H9 (cell line): Measurements from ENCODE around the gene RASSF5. TPM values are rescaled to one million over a fixed set of nuclear protein-coding genes. Genes with fewer than 3 reads are reported as not detected.

Source experiments
- DNase-seq: peaks from one replicate; pipeline ENCODE4 v3.0.0-alpha.2; 2017
- H2AFZ ChIP-seq: one replicate; pipeline ENCODE4 v1.6.1; 2013; ENCODE audit warnings: mild to moderate bottlenecking, low read length, control low read depth, moderate library complexity
- H2AK5ac ChIP-seq: 2 replicates; pipeline ENCODE4 v1.6.1; 2013; ENCODE audit warnings: low read length, control low read depth, mixed read lengths; ENCODE audit not compliant: insufficient read length
- H2BK120ac ChIP-seq: one replicate; pipeline ENCODE4 v1.6.1; 2013; ENCODE audit warnings: low read depth, mild to moderate bottlenecking, low read length, control low read depth, inconsistent platforms; ENCODE audit not compliant: poor library complexity, severe bottlenecking
- H2BK12ac ChIP-seq: 2 replicates; pipeline ENCODE4 v1.6.1; 2013; ENCODE audit warnings: low read length, control low read depth, mixed read lengths, low read depth; ENCODE audit not compliant: insufficient read length
- H2BK15ac ChIP-seq: 2 replicates; pipeline ENCODE4 v1.6.1; 2013; ENCODE audit warnings: low read depth, low read length, control low read depth
- H2BK20ac ChIP-seq: one replicate; pipeline ENCODE4 v1.6.1; 2013; ENCODE audit warnings: low read depth, mild to moderate bottlenecking, low read length, control low read depth, inconsistent platforms; ENCODE audit not compliant: poor library complexity, severe bottlenecking
- H2BK5ac ChIP-seq: 2 replicates; pipeline ENCODE4 v1.6.1; 2013; ENCODE audit warnings: low read length, control low read depth, mixed read lengths; ENCODE audit not compliant: insufficient read length
- H3K14ac ChIP-seq: 2 replicates; pipeline ENCODE4 v1.6.1; 2013; ENCODE audit warnings: low read length, control low read depth; ENCODE audit not compliant: insufficient read depth
- H3K18ac ChIP-seq: 2 replicates; pipeline ENCODE4 v1.6.1; 2013; ENCODE audit warnings: low read depth, mild to moderate bottlenecking, mixed read lengths, low read length, control low read depth; ENCODE audit not compliant: insufficient read length
- H3K23ac ChIP-seq: 2 replicates; pipeline ENCODE4 v1.6.1; 2013; ENCODE audit warnings: low read length, control low read depth, mixed read lengths, low read depth; ENCODE audit not compliant: insufficient read length
- H3K23me2 ChIP-seq: 2 replicates; pipeline ENCODE4 v1.6.1; 2013; ENCODE audit warnings: low read depth, mild to moderate bottlenecking, mixed read lengths, low read length, control low read depth; ENCODE audit not compliant: insufficient read length, poor library complexity, severe bottlenecking
- H3K27ac ChIP-seq: 2 replicates; pipeline ENCODE4 v1.5.1; 2013; ENCODE audit warnings: low read length, control low read depth, mixed read lengths, low read depth; ENCODE audit not compliant: insufficient read length
- H3K27me3 ChIP-seq: 2 replicates; pipeline ENCODE4 v1.6.1; 2013; ENCODE audit warnings: low read length, control low read depth, inconsistent platforms; ENCODE audit not compliant: insufficient read depth
- H3K4ac ChIP-seq: 2 replicates; pipeline ENCODE4 v1.6.1; 2013; ENCODE audit warnings: low read depth, mild to moderate bottlenecking, control low read depth, inconsistent platforms, low read length, moderate library complexity
- H3K4me1 ChIP-seq: 2 replicates; pipeline ENCODE4 v1.6.1; 2013; ENCODE audit warnings: low read length, control low read depth, inconsistent platforms; ENCODE audit not compliant: insufficient read depth
- H3K4me2 ChIP-seq: 2 replicates; pipeline ENCODE4 v1.6.1; 2013; ENCODE audit warnings: low read length, control low read depth, mixed read lengths; ENCODE audit not compliant: insufficient read length, insufficient read depth
- H3K56ac ChIP-seq: 2 replicates; pipeline ENCODE4 v1.6.1; 2013; ENCODE audit warnings: low read depth, mild to moderate bottlenecking, mixed read lengths, low read length, control low read depth; ENCODE audit not compliant: insufficient read length
- H3K79me1 ChIP-seq: 2 replicates; pipeline ENCODE4 v1.6.1; 2013; ENCODE audit warnings: low read depth, mild to moderate bottlenecking, moderate library complexity, low read length, control low read depth, inconsistent platforms; ENCODE audit not compliant: insufficient read depth, poor library complexity, severe bottlenecking
- H3K79me2 ChIP-seq: 2 replicates; pipeline ENCODE4 v1.6.1; 2013; ENCODE audit warnings: low read length, control low read depth, inconsistent platforms; ENCODE audit not compliant: insufficient read depth
- H3K9ac ChIP-seq: 2 replicates; pipeline ENCODE4 v1.6.1; 2013; ENCODE audit warnings: low read length, control low read depth, mixed read lengths; ENCODE audit not compliant: insufficient read length; ENCODE audit errors: extremely low read depth
- H3K9me3 ChIP-seq: one replicate; pipeline ENCODE4 v1.6.1; 2013; ENCODE audit warnings: low read depth, low read length, inconsistent platforms; ENCODE audit not compliant: control insufficient read depth
- H3T11ph ChIP-seq: one replicate; pipeline ENCODE4 v1.6.1; 2013; ENCODE audit warnings: mild to moderate bottlenecking, low read length, control low read depth, inconsistent platforms
- H4K20me1 ChIP-seq: one replicate; pipeline ENCODE4 v1.6.1; 2013; ENCODE audit not compliant: control insufficient read depth, insufficient read length, insufficient read depth
- H4K5ac ChIP-seq: 2 replicates; pipeline ENCODE4 v1.6.1; 2013; ENCODE audit warnings: low read depth, mild to moderate bottlenecking, mixed read lengths, low read length, control low read depth; ENCODE audit not compliant: insufficient read length
- H4K8ac ChIP-seq: replicated peaks from 2 replicates; pipeline ENCODE4 v1.6.1; 2013; ENCODE audit warnings: low read length, control low read depth, mixed read lengths, low read depth; ENCODE audit not compliant: insufficient read length
- H4K91ac ChIP-seq: 2 replicates; pipeline ENCODE4 v1.6.1; 2013; ENCODE audit warnings: low read depth, mild to moderate bottlenecking, moderate library complexity, mixed read lengths, low read length, control low read depth; ENCODE audit not compliant: insufficient read length
- H3K27ac Mint-ChIP-seq, 3 experiments: 2 replicates in 2 of 3; 3 replicates in 1 of 3; pipeline ENCODE4 v1.8.0; 2020 to 2021; ENCODE audit warnings: mixed read lengths in 3 of 3, mild to moderate bottlenecking in 1 of 3, moderate library complexity in 1 of 3
- H3K27me3 Mint-ChIP-seq: 2 replicates; pipeline ENCODE4 v1.8.0; 2021; ENCODE audit warnings: low read depth, mild to moderate bottlenecking, moderate library complexity, mixed read lengths
- H3K36me3 Mint-ChIP-seq, 3 experiments: 2 replicates in 2 of 3; 3 replicates in 1 of 3; pipeline ENCODE4 v1.8.0; 2020 to 2021; ENCODE audit warnings: low read depth in 3 of 3, mixed read lengths in 3 of 3; ENCODE audit not compliant: insufficient read depth in 1 of 3
- H3K4me1 Mint-ChIP-seq, 2 experiments: 2 replicates each; pipeline ENCODE4 v1.8.0; 2020; ENCODE audit warnings: mixed read lengths in 2 of 2
- H3K4me3 Mint-ChIP-seq, 2 experiments: 2 replicates in 1 of 2; 3 replicates in 1 of 2; pipeline ENCODE4 v1.8.0; 2020 to 2021; ENCODE audit warnings: mild to moderate bottlenecking in 2 of 2, mixed read lengths in 2 of 2, moderate library complexity in 1 of 2
- H3K9me3 Mint-ChIP-seq, 2 experiments: 2 replicates in 1 of 2; 3 replicates in 1 of 2; pipeline ENCODE4 v1.8.0; 2020; ENCODE audit warnings: mild to moderate bottlenecking in 2 of 2, mixed read lengths in 2 of 2, moderate library complexity in 1 of 2
- WGBS: extraction: QIAGEN DNeasy Blood & Tissue Kit; methylation state at CpG from one replicate; pipeline ENCODE4 v1.1.7; 2013; ENCODE audit warnings: missing lambda C conversion rate, low lambda C conversion rate, mixed read lengths; ENCODE audit not compliant: insufficient read length; ENCODE audit errors: extremely low coverage; 5-methylcytosine and 5-hydroxymethylcytosine counted together
- total RNA-seq: library from RNA; stranded (reverse); gene quantifications from 2 replicates; pipeline ENCODE4 v1.2.1, GENCODE V29; 2021
- TF ChIP-seq, protein P1 (sequence below): fragments of 200-600 bp; sonication (generic); conservative IDR thresholded peaks from 3 replicates; pipeline ENCODE4 v1.8.0; 2021; ENCODE audit warnings: antibody characterized with exemption, mild to moderate bottlenecking

RASSF5 gene
- total RNA-seq, 1 experiment from 2014 or later: 0.50 TPM

GRCh38 chr1:206569556-206569955 lies 62.2 kb downstream of the RASSF5 start:
- Histone ChIP-seq H2BK12ac (no peak overlapping the region), H2BK15ac (no peak overlapping the region), H3K56ac (no peak overlapping the region), H3K23ac (no peak overlapping the region), H2AK5ac (no peak overlapping the region), H3K14ac (no peak overlapping the region), H3K18ac (no peak overlapping the region), H4K8ac (no peak overlapping the region), H3K27ac (no peak overlapping the region), H3K9ac (no peak overlapping the region), H4K91ac (no peak overlapping the region), H2AFZ (no peak overlapping the region), H2BK5ac (no peak overlapping the region), H3K27me3 (no peaks in the 10 kb centered on the region), H4K5ac (no peak overlapping the region), H3K23me2 (no peaks in the 10 kb centered on the region), H2BK20ac (no peak overlapping the region), H3T11ph (no peak overlapping the region), H3K4me2 (no peak overlapping the region), H4K20me1 (no peaks in the 10 kb centered on the region), H2BK120ac (no peak overlapping the region), H3K9me3 (no peaks in the 10 kb centered on the region), H3K79me2 (no peaks in the 10 kb centered on the region), H3K4me1 (peaks cover 2% of the 10 kb centered on the region; the same call in 1 of the 2 replicates), H3K79me1 (no peaks in the 10 kb centered on the region), H3K4ac (no peak overlapping the region)
- Mint-ChIP-seq H3K27ac (no peak overlapping the region), H3K27me3 (peaks cover 18% of the 10 kb centered on the region), H3K9me3 (no peaks in the 10 kb centered on the region), H3K36me3 (no peaks in the 10 kb centered on the region), H3K4me3 (no peak overlapping the region), H3K4me1 (peaks cover 15 to 20% of the 10 kb centered on the region in 2 experiments)
- no peak for DNase-seq
- TF ChIP-seq, protein P1, sequence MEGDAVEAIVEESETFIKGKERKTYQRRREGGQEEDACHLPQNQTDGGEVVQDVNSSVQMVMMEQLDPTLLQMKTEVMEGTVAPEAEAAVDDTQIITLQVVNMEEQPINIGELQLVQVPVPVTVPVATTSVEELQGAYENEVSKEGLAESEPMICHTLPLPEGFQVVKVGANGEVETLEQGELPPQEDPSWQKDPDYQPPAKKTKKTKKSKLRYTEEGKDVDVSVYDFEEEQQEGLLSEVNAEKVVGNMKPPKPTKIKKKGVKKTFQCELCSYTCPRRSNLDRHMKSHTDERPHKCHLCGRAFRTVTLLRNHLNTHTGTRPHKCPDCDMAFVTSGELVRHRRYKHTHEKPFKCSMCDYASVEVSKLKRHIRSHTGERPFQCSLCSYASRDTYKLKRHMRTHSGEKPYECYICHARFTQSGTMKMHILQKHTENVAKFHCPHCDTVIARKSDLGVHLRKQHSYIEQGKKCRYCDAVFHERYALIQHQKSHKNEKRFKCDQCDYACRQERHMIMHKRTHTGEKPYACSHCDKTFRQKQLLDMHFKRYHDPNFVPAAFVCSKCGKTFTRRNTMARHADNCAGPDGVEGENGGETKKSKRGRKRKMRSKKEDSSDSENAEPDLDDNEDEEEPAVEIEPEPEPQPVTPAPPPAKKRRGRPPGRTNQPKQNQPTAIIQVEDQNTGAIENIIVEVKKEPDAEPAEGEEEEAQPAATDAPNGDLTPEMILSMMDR: no peak
- WGBS: no CpG with 5 or more reads among the region's 4 CpGs
